Kidney (tissue), 14 donors: ENCODE data around the gene DUSP10. TPM values are rescaled to one million over a fixed set of nuclear protein-coding genes. Genes with fewer than 3 reads are reported as not detected.

ENCODE experiments used
- DNase-seq, 5 donors: peaks; one replicate each; pipeline ENCODE4 v3.0.0-alpha.2; 2013 to 2020
- FAIRE-seq: peaks from 2 replicates; lab custom pipeline; 2012; peaks lifted over from hg19 to GRCh38; lab: Jason Lieb, UNC
- H3K27ac ChIP-seq, 2 donors: one replicate each; pipeline ENCODE4 v1.7.0; 2013; ENCODE audit warnings: low read depth in 2 of 2, low read length in 2 of 2, inconsistent platforms in 1 of 2
- H3K27me3 ChIP-seq: one replicate; pipeline ENCODE4 v1.7.1; 2013; ENCODE audit warnings: low read length, inconsistent platforms; ENCODE audit not compliant: control insufficient read depth, insufficient read depth
- H3K36me3 ChIP-seq, 3 donors: one replicate each; pipeline versions ENCODE4 v1.7.0 to v1.7.1; 2013; ENCODE audit warnings: low read length in 3 of 3, control low read depth in 1 of 3, inconsistent platforms in 1 of 3; ENCODE audit not compliant: insufficient read depth in 3 of 3, control insufficient read depth in 2 of 3
- H3K4me1 ChIP-seq, 3 donors: one replicate each; pipeline versions ENCODE4 v1.7.0 to v1.7.1; 2013; ENCODE audit warnings: low read length in 3 of 3, inconsistent platforms in 1 of 3, low read depth in 1 of 3; ENCODE audit not compliant: control insufficient read depth in 2 of 3, insufficient read depth in 2 of 3
- H3K4me3 ChIP-seq, 3 donors: one replicate each; pipeline versions ENCODE4 v1.7.0 to v1.8.1; 2013; ENCODE audit warnings: low read length in 3 of 3, control low read depth in 1 of 3, inconsistent platforms in 1 of 3
- H3K9ac ChIP-seq, 3 donors: one replicate each; pipeline versions ENCODE4 v1.7.0 to v1.7.1; 2013; ENCODE audit warnings: low read length in 3 of 3, control low read depth in 1 of 3, inconsistent platforms in 1 of 3
- H3K9me3 ChIP-seq, 3 donors: one replicate each; pipeline versions ENCODE4 v1.7.0 to v1.7.1; 2013; ENCODE audit warnings: low read length in 3 of 3, control low read depth in 1 of 3, inconsistent platforms in 1 of 3; ENCODE audit not compliant: control insufficient read depth in 2 of 3, insufficient read depth in 1 of 3
- intact Hi-C: fragments of 100-400 bp; cut with DNase I; formaldehyde crosslinking; loops from one replicate; pipeline ENCODE4 v1.11.1; 2022
- polyA plus RNA-seq: library from polyadenylated mRNA; stranded (reverse); fragments of 350-450 nt; fragmentation: Illumina TruSeq; extraction: RNeasy Lipid Tissue Mini Kit (QIAGEN cat#74804); gene quantifications from one replicate; pipeline ENCODE4 v1.2.3, GENCODE V29; 2014; ENCODE audit warnings: low read depth, low replicate concordance; ENCODE audit not compliant: insufficient read depth
- total RNA-seq: library from RNA; stranded (reverse); fragmentation: NEBNext Ultra II Directional; extraction: Animal tissue kit (Norgen Biotek cat#: 25700); gene quantifications from one replicate; pipeline ENCODE4 v1.2.1, GENCODE V29; 2021
- TF ChIP-seq, protein P1 (sequence below): IDR thresholded peaks from 3 replicates; pipeline ENCODE4 v1.5.1; 2012; ENCODE audit warnings: mild to moderate bottlenecking, moderate library complexity, borderline replicate concordance; ENCODE audit not compliant: insufficient read depth; ENCODE audit errors: extremely low read depth
- donor health status: control.
- donor health status: control.
- donor health status: control.
- donor health status: control.
- donor health status: control.
- donor health status: DM: yes; HTN: yes; CAD: no.
- donor health status: Normal renal cell carcinoma (clear cell type).

Gene DUSP10
- total and polyA plus RNA-seq, 2 donors from 2014 or later, result 1.0 to 5.3 TPM

DNA sequence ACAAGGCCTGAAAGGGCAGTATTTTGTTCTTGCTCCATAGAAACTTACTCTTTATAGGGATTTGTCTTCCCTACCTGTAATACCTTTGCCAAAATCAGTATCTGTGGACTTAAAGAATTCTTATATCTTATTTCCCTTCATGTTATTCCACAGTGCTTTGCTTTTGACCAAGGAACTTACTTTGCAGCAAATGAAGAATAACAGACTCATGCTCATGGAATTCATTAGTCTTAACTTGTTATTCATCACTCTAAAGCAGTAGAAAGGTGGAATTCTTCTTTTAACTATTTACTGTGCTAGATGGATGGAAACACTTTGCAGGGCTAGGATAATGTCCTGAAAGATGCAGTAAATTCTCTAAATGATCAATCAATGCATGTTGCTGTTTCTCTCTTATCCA lies 45.9 kb downstream of the DUSP10 start:
- no peak for DNase-seq
- H3K27ac ChIP-seq, result no peak overlapping the region
- H3K4me3 ChIP-seq, result no peak overlapping the region
- no peak for FAIRE-seq
- no peaks in the 10 kb centered on the region for H3K36me3 ChIP-seq
- H3K27me3 ChIP-seq, result no peaks in the 10 kb centered on the region
- H3K4me1 ChIP-seq, result no peaks in the 10 kb centered on the region
- no peak overlapping the region for H3K9ac ChIP-seq
- intact Hi-C loops, result no loop called here
- H3K9me3 ChIP-seq, result peaks cover 0 to 4% (median 4%) of the 10 kb centered on the region in 3 donors
- TF ChIP-seq, protein P1, sequence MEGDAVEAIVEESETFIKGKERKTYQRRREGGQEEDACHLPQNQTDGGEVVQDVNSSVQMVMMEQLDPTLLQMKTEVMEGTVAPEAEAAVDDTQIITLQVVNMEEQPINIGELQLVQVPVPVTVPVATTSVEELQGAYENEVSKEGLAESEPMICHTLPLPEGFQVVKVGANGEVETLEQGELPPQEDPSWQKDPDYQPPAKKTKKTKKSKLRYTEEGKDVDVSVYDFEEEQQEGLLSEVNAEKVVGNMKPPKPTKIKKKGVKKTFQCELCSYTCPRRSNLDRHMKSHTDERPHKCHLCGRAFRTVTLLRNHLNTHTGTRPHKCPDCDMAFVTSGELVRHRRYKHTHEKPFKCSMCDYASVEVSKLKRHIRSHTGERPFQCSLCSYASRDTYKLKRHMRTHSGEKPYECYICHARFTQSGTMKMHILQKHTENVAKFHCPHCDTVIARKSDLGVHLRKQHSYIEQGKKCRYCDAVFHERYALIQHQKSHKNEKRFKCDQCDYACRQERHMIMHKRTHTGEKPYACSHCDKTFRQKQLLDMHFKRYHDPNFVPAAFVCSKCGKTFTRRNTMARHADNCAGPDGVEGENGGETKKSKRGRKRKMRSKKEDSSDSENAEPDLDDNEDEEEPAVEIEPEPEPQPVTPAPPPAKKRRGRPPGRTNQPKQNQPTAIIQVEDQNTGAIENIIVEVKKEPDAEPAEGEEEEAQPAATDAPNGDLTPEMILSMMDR, result no peak

GRCh38 chr1:221695301-221695700 lies 46.6 kb downstream of the DUSP10 start:
- no peaks in the 10 kb centered on the region for H3K4me1 ChIP-seq
- H3K9me3 ChIP-seq, result peaks cover 0 to 4% (median 4%) of the 10 kb centered on the region in 3 donors
- no peak overlapping the region for H3K27ac ChIP-seq
- no peak overlapping the region for H3K9ac ChIP-seq
- no peak for FAIRE-seq
- no peak for DNase-seq
- intact Hi-C loops, result no loop called here
- H3K4me3 ChIP-seq, result no peak overlapping the region
- H3K36me3 ChIP-seq, result no peaks in the 10 kb centered on the region
- no peaks in the 10 kb centered on the region for H3K27me3 ChIP-seq
- TF ChIP-seq, protein P1, result no peak

GRCh38 chr1:221694109-221694508 lies 47.8 kb downstream of the DUSP10 start:
- TF ChIP-seq, protein P1, result no peak
- Histone ChIP-seq H3K4me1 (no peaks in the 10 kb centered on the region), H3K4me3 (no peak overlapping the region), H3K27ac (no peak overlapping the region), H3K9me3 (peaks cover 0 to 4% (median 4%) of the 10 kb centered on the region in 3 donors), H3K27me3 (no peaks in the 10 kb centered on the region), H3K36me3 (no peaks in the 10 kb centered on the region), H3K9ac (no peak overlapping the region)
- no peak for FAIRE-seq
- intact Hi-C loops, result no loop called here
- no peak for DNase-seq

DNA sequence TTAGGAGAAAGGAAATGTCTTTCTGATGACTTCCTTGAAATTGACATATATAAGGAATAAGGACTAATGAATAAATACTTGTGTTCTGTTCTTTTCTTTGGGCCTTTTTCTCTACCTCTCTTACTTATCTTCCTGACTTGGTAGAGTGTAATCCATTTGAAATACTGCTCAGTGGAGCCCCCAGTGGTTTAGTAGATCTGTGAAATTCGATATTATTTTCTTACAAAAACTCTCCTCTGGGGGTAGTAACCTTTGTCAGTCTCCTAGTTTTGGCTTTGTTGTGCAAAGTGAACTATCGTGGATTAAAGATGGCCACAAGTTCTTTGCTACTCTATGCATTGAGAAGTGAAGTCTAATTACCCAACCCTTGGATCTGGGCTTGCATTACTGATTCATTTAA lies 48.8 kb downstream of the DUSP10 start:
- TF ChIP-seq, protein P1, result no peak
- Histone ChIP-seq H3K4me1 (no peaks in the 10 kb centered on the region), H3K36me3 (no peaks in the 10 kb centered on the region), H3K4me3 (no peak overlapping the region), H3K27me3 (no peaks in the 10 kb centered on the region), H3K9me3 (peaks cover 0 to 4% (median 4%) of the 10 kb centered on the region in 3 donors), H3K9ac (no peak overlapping the region), H3K27ac (no peak overlapping the region)
- DNase-seq (no peak), FAIRE-seq (no peak)
- intact Hi-C loops, result no loop called here
